Lung (tissue), 12 donors: ENCODE measurements around the gene MYBPC2. TPM values are rescaled to one million over a fixed set of nuclear protein-coding genes. Genes with fewer than 3 reads are reported as not detected.

ENCODE experiments used
- ATAC-seq: fragments of 200-7000 bp; cut with Tn5 transposase; one replicate; pipeline ENCODE4 v1.9.1; 2020; ENCODE audit warnings: moderate number of reproducible peaks; ENCODE audit not compliant: insufficient read depth, low FRiP score
- DNase-seq, 3 donors: peaks; one replicate each; pipeline ENCODE4 v3.0.0-alpha.2; 2013 to 2017
- H3K27ac ChIP-seq, 2 donors: one replicate each; pipeline ENCODE4 v1.5.1; 2013; ENCODE audit warnings: mild to moderate bottlenecking in 2 of 2, moderate library complexity in 2 of 2, control low read depth in 1 of 2, inconsistent platforms in 1 of 2, low read depth in 1 of 2, low read length in 1 of 2
- H3K27me3 ChIP-seq, 3 donors: one replicate each; pipeline ENCODE4 v1.5.1; 2013; ENCODE audit warnings: low read length in 2 of 3; ENCODE audit not compliant: control insufficient read depth in 3 of 3, insufficient read depth in 3 of 3
- H3K36me3 ChIP-seq, 4 donors: one replicate each; pipeline ENCODE4 v1.5.1; 2013; ENCODE audit warnings: low read length in 4 of 4, mild to moderate bottlenecking in 1 of 4, moderate library complexity in 1 of 4; ENCODE audit not compliant: control insufficient read depth in 4 of 4, insufficient read depth in 4 of 4
- H3K4me1 ChIP-seq, 5 donors: one replicate each; pipeline ENCODE4 v1.5.1; 2013; ENCODE audit warnings: low read length in 5 of 5, mild to moderate bottlenecking in 2 of 5, moderate library complexity in 1 of 5; ENCODE audit not compliant: control insufficient read depth in 5 of 5, insufficient read depth in 5 of 5
- H3K4me3 ChIP-seq: one replicate; pipeline ENCODE4 v1.5.1; 2013; ENCODE audit warnings: mild to moderate bottlenecking, control low read depth, moderate library complexity
- H3K9ac ChIP-seq, 2 donors: one replicate each; pipeline ENCODE4 v1.5.1; 2013; ENCODE audit warnings: low read length in 2 of 2, control low read depth in 1 of 2; ENCODE audit not compliant: insufficient read depth in 1 of 2
- H3K9me3 ChIP-seq, 4 donors: one replicate each; pipeline ENCODE4 v1.5.1; 2013; ENCODE audit warnings: low read length in 3 of 4, mild to moderate bottlenecking in 1 of 4, moderate library complexity in 1 of 4; ENCODE audit not compliant: control insufficient read depth in 4 of 4, insufficient read depth in 3 of 4
- CTCF ChIP-seq: IDR thresholded peaks from 2 replicates; pipeline ENCODE4 v1.5.1; 2012; ENCODE audit warnings: mild to moderate bottlenecking; ENCODE audit errors: control extremely low read depth, extremely low read depth
- WGBS, 2 donors: extraction: QIAGEN DNeasy Blood & Tissue Kit; methylation state at CpG; one replicate each; pipeline ENCODE4 v1.1.7; 2013; 5-methylcytosine and 5-hydroxymethylcytosine counted together
- polyA plus RNA-seq, 2 donors: library from polyadenylated mRNA; stranded (reverse); fragments of 200-250 nt; gene quantifications; one replicate each; pipeline ENCODE4 v1.2.1, GENCODE V29; 2013
- total RNA-seq, 2 donors: library from RNA; depleted of rRNA in 1 of 2; stranded (reverse); fragments of >200 nt in 1 of 2; gene quantifications; one replicate each; pipeline ENCODE4 v1.2.1, GENCODE V29; 2014 to 2021
- donor health status: control.
- donor health status: control.
- donor health status: Bipolar disorder and iron deficiency.
- donor health status: healthy.
- donor health status: DM: yes; HTN: yes; CAD: no.

The MYBPC2 gene
- total and polyA plus RNA-seq, 4 donors, result 0.04 to 0.91 (median 0.38) TPM

- 52 to 58% methylated on average over 22 to 24 of the region's 24 CpGs for WGBS, 2 donors
- peaks cover 0 to 31% (median 19%) of the 10 kb centered on the region in 3 donors for H3K27me3 ChIP-seq
- H3K9ac ChIP-seq, result no peak overlapping the region
- ATAC-seq, result no peak
- H3K27ac ChIP-seq, result no peak overlapping the region
- DNase-seq, result no peak
- H3K36me3 ChIP-seq, result peaks cover 0 to 2% (median 0%) of the 10 kb centered on the region in 4 donors
- peaks cover 0 to 2% (median 0%) of the 10 kb centered on the region in 4 donors for H3K9me3 ChIP-seq
- TF ChIP-seq CTCF, result no peak
- H3K4me1 ChIP-seq, result peaks cover 0 to 13% (median 0%) of the 10 kb centered on the region in 5 donors
- H3K4me3 ChIP-seq, result no peak overlapping the region
Measured at GRCh38 chr19:50489461-50490011, 56.8 kb downstream of the MYBPC2 start.

- no peak for ATAC-seq
- TF ChIP-seq CTCF, result no peak
- WGBS, 2 donors, result 95 to 96% methylated on average over 18 of the region's 18 CpGs
- H3K36me3 ChIP-seq, result peaks cover 0 to under 1% (median 0%) of the 10 kb centered on the region in 4 donors
- peaks cover 0 to 13% (median 0%) of the 10 kb centered on the region in 5 donors for H3K4me1 ChIP-seq
- H3K9ac ChIP-seq, result no peak overlapping the region
- H3K9me3 ChIP-seq, result peaks cover 0 to 2% (median 0%) of the 10 kb centered on the region in 4 donors
- H3K4me3 ChIP-seq, result no peak overlapping the region
- H3K27ac ChIP-seq, result no peak overlapping the region
- H3K27me3 ChIP-seq, result peaks cover 0 to 36% (median 19%) of the 10 kb centered on the region in 3 donors
- no peak for DNase-seq
Measured at GRCh38 chr19:50490411-50490811, 57.7 kb downstream of the MYBPC2 start.

- Histone ChIP-seq H3K27me3 (peaks cover 0 to 36% (median 19%) of the 10 kb centered on the region in 3 donors), H3K27ac (no peak overlapping the region), H3K4me3 (no peak overlapping the region), H3K4me1 (peaks cover 0 to 13% (median 0%) of the 10 kb centered on the region in 5 donors), H3K9ac (no peak overlapping the region), H3K9me3 (peaks cover 0 to 2% (median 0%) of the 10 kb centered on the region in 4 donors), H3K36me3 (no peaks in the 10 kb centered on the region)
- TF ChIP-seq CTCF, result no peak
- DNase-seq (peak; percentile 59 to 65 (median 64)), ATAC-seq (no peak)
- 45 to 56% methylated on average over 26 of the region's 26 CpGs for WGBS, 2 donors
Measured at GRCh38 chr19:50490991-50491472, 58.3 kb downstream of the MYBPC2 start.
